Measurements from ENCODE around the gene CTDSPL.
"Not testable (repeated sequence)": the region's sequence is repeated elsewhere in the genome, so short reads cannot be mapped to it uniquely, and the experiment has no call there.

Gene CTDSPL

GRCh38 chr3:37987751-37988179 is 126.1 kb downstream of the CTDSPL start:
- no peak for DNase-seq (ENCODE audit: low spot score)
- TF ChIP-seq CTCF (IDR thresholded peaks at IDR 0.05; ENCODE audit: extremely low read depth, insufficient read depth, missing control alignments), result no peak
- in situ Hi-C loops (cut with MboI; ENCODE audit: low pct_unique_long_range_greater_than_20kb, low sequenced_read_pairs, unreplicated experiment), result no loop called here

DNA sequence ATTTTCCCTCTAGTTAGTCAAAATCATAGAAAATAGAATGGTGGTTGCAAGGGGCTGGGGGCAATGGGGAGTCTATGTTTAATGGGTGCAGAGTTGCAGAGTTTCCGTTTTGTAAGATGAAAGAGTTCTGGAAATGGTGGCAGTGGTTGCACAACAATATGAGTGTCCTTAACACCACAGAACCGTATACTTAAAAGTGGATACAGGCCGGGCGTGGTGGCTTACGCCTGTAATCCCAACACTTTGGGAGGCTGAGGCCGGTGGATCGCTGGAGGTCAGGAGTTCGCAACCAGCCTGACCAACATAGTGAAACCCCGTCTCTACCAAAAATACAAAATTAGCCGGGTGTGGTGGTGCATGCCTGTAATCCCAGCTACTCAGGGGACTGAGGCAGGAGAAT is 126.7 kb downstream of the CTDSPL start:
- in situ Hi-C loops (cut with MboI; ENCODE audit: low pct_unique_long_range_greater_than_20kb, low sequenced_read_pairs, unreplicated experiment); DNase-seq (ENCODE audit: low spot score): not testable (repeated sequence)

- in situ Hi-C loops (cut with MboI; ENCODE audit: low pct_unique_long_range_greater_than_20kb, low sequenced_read_pairs, unreplicated experiment), result no loop called here
- DNase-seq (ENCODE audit: low spot score), result no peak
- TF ChIP-seq CTCF (IDR thresholded peaks at IDR 0.05; ENCODE audit: extremely low read depth, insufficient read depth, missing control alignments), result no peak
Measured at GRCh38 chr3:37988931-37989525, 127.3 kb downstream of the CTDSPL start.

- in situ Hi-C loops (cut with MboI; ENCODE audit: low pct_unique_long_range_greater_than_20kb, low sequenced_read_pairs, unreplicated experiment), result no loop called here
- no peak for DNase-seq (ENCODE audit: low spot score)
- no peak for TF ChIP-seq CTCF (IDR thresholded peaks at IDR 0.05; ENCODE audit: extremely low read depth, insufficient read depth, missing control alignments)
Measured at GRCh38 chr3:37989821-37990480, 128.3 kb downstream of the CTDSPL start.

- in situ Hi-C loops (cut with MboI; ENCODE audit: low pct_unique_long_range_greater_than_20kb, low sequenced_read_pairs, unreplicated experiment), result no loop called here
- no peak for TF ChIP-seq CTCF (IDR thresholded peaks at IDR 0.05; ENCODE audit: extremely low read depth, insufficient read depth, missing control alignments)
- no peak for DNase-seq (ENCODE audit: low spot score)
Measured at GRCh38 chr3:37990527-37990926, 128.8 kb downstream of the CTDSPL start, which contains the start of gene VILL. Gene VILL (plus strand): TSS chr3:37990786. CDS start chr3:37993673, 2,887 bp downstream.

DNA sequence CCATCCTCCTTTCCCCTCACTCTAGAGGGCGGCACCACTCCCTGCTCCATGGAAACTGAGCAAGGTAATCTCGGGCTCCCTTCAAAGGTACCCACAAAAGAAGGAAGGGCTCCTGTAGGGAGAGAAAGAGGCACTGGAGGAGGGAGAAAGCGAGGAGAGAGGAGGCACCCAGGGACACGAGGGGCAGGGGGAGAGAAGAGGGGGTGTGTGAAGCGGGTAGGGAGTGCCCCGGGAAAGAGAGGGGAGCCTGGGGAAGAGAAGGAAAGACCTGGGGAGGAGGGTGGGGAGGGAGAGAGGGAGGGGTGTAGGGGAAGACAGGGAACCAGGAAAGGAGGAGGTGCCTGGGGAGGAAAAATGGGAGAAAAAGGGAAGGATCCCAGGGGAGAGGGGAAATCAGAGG is 129.4 kb downstream of the CTDSPL start:
- in situ Hi-C loops (cut with MboI; ENCODE audit: low pct_unique_long_range_greater_than_20kb, low sequenced_read_pairs, unreplicated experiment), result no loop called here
- no peak for DNase-seq (ENCODE audit: low spot score)
- no peak for TF ChIP-seq CTCF (IDR thresholded peaks at IDR 0.05; ENCODE audit: extremely low read depth, insufficient read depth, missing control alignments)

GRCh38 chr3:37991823-37992222 is 130.1 kb downstream of the CTDSPL start:
- no peak for DNase-seq (ENCODE audit: low spot score)
- no peak for TF ChIP-seq CTCF (IDR thresholded peaks at IDR 0.05; ENCODE audit: extremely low read depth, insufficient read depth, missing control alignments)
- in situ Hi-C loops (cut with MboI; ENCODE audit: low pct_unique_long_range_greater_than_20kb, low sequenced_read_pairs, unreplicated experiment), result no loop called here

Data from GM13977 (cell line).